ENCODE data around the gene MINDY4B. TPM values are rescaled to one million over a fixed set of nuclear protein-coding genes. Genes with fewer than 3 reads are reported as not detected.

The MINDY4B gene
- not detected in 2 replicates for total RNA-seq
- long read RNA-seq = 0 reads

GRCh38 chr3:150905339-150905738 is at the start of gene MINDY4B:
TSS of gene MINDY4B (minus strand) at chr3:150905439. CDS start at chr3:150905439, 0 bp downstream.
- TF ChIP-seq, protein P1, sequence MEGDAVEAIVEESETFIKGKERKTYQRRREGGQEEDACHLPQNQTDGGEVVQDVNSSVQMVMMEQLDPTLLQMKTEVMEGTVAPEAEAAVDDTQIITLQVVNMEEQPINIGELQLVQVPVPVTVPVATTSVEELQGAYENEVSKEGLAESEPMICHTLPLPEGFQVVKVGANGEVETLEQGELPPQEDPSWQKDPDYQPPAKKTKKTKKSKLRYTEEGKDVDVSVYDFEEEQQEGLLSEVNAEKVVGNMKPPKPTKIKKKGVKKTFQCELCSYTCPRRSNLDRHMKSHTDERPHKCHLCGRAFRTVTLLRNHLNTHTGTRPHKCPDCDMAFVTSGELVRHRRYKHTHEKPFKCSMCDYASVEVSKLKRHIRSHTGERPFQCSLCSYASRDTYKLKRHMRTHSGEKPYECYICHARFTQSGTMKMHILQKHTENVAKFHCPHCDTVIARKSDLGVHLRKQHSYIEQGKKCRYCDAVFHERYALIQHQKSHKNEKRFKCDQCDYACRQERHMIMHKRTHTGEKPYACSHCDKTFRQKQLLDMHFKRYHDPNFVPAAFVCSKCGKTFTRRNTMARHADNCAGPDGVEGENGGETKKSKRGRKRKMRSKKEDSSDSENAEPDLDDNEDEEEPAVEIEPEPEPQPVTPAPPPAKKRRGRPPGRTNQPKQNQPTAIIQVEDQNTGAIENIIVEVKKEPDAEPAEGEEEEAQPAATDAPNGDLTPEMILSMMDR (conservative IDR thresholded peaks at IDR 0.05) = no peak
- no peak for DNase-seq (ENCODE audit: low read depth, low spot score)
- Mint-ChIP-seq H3K9me3 (no peaks in the 10 kb centered on the region), H3K4me3 (no peak within 1 kb of the TSS), H3K27me3 (ENCODE audit: low read depth) (peaks cover 4% of the 10 kb centered on the region), H3K27ac (ENCODE audit: unreplicated experiment) (no peak within 1 kb of the TSS), H3K4me1 (no peaks in the 10 kb centered on the region), H3K36me3 (ENCODE audit: low read depth) (no peaks in the 10 kb centered on the region)

- TF ChIP-seq, protein P1 (conservative IDR thresholded peaks at IDR 0.05) = no peak
- H3K27me3 Mint-ChIP-seq (ENCODE audit: low read depth) = peaks cover 10% of the 10 kb centered on the region
- H3K27ac Mint-ChIP-seq (ENCODE audit: unreplicated experiment) = no peak overlapping the region
- no peaks in the 10 kb centered on the region for H3K4me1 Mint-ChIP-seq
- H3K36me3 Mint-ChIP-seq (ENCODE audit: low read depth) = no peaks in the 10 kb centered on the region
- no peak for DNase-seq (ENCODE audit: low read depth, low spot score)
- peaks cover 8% of the 10 kb centered on the region for H3K9me3 Mint-ChIP-seq
- H3K4me3 Mint-ChIP-seq = no peak overlapping the region
Observed at GRCh38 chr3:150951923-150952322, 46.7 kb upstream of the MINDY4B start.

DNA sequence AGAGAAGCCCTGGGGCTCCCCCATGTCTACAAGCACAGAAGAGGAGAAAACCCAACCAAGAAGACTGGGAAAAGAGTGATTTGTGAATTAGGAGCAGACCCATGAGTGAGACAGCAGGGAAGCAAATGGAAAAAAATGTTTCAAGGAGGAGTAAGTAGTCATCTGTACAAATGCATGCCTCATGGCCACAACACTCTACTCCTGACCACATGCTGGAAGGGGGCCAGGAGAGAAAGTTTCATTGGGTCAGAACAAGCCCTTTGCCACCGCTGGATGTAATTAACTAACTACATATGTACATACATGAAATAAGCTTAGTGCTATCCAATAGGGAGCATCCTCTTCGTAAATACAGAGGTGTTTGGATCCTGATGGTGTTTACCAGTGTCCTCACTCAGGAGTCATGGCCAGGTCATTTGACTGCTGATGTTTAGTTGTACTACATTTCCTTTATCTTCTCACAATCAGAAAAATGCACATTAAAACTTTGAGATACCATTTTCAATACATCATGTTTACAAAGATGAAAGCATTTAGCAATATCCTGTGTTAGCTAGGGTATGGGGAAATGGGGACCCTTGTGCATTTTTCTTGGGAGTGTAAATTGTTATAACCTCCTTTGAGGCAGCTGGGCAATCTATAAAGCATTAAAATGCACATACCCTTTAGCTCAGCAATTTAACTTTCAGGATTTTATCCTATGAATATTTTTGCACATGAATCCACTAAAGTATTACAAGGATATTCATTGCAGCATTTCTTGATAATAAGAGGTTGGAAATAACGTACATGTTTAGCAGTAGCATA is 40.2 kb upstream of the MINDY4B start:
- TF ChIP-seq, protein P1 (conservative IDR thresholded peaks at IDR 0.05) = no peak
- no peak overlapping the region for H3K4me3 Mint-ChIP-seq
- DNase-seq (ENCODE audit: low read depth, low spot score) = no peak
- no peaks in the 10 kb centered on the region for H3K27me3 Mint-ChIP-seq (ENCODE audit: low read depth)
- no peak overlapping the region for H3K27ac Mint-ChIP-seq (ENCODE audit: unreplicated experiment)
- peaks cover 5% of the 10 kb centered on the region for H3K9me3 Mint-ChIP-seq
- no peaks in the 10 kb centered on the region for H3K36me3 Mint-ChIP-seq (ENCODE audit: low read depth)
- H3K4me1 Mint-ChIP-seq = peaks cover 3% of the 10 kb centered on the region

DNA sequence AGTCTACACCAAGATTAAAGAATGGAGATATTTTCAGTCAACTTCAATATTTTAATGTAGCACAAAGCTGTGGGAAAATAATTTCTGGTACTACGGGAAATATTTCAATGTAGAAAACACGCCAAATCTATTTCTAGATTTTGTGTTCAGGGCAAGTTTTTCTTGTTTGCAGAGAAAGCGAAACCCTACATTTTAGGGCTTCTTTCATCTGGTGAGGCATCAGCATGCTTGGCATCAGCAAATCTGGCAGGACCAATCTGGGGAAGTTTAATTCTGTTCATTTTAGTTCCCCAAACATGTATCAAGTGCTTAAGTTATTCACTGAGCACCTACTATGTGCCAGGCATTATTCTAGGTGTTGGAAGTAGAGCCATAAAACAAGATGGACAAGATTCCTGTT is 37.0 kb upstream of the MINDY4B start:
- H3K27me3 Mint-ChIP-seq (ENCODE audit: low read depth) = no peaks in the 10 kb centered on the region
- no peaks in the 10 kb centered on the region for H3K9me3 Mint-ChIP-seq
- TF ChIP-seq, protein P1 (conservative IDR thresholded peaks at IDR 0.05) = no peak
- no peak for DNase-seq (ENCODE audit: low read depth, low spot score)
- no peak overlapping the region for H3K27ac Mint-ChIP-seq (ENCODE audit: unreplicated experiment)
- H3K4me1 Mint-ChIP-seq = peaks cover 8% of the 10 kb centered on the region
- H3K36me3 Mint-ChIP-seq (ENCODE audit: low read depth) = no peaks in the 10 kb centered on the region
- H3K4me3 Mint-ChIP-seq = no peak overlapping the region

GRCh38 chr3:150936693-150937092 is 31.5 kb upstream of the MINDY4B start:
- Mint-ChIP-seq H3K4me3 (no peak overlapping the region), H3K9me3 (no peaks in the 10 kb centered on the region)

More at GRCh38 chr3:150936693-150937092, 31.5 kb upstream of the MINDY4B start:
- peaks cover 8% of the 10 kb centered on the region for H3K4me1 Mint-ChIP-seq
- DNase-seq (ENCODE audit: low read depth, low spot score) = no peak
- TF ChIP-seq, protein P1 (conservative IDR thresholded peaks at IDR 0.05) = no peak
- H3K27me3 Mint-ChIP-seq (ENCODE audit: low read depth) = peaks cover 6% of the 10 kb centered on the region
- H3K27ac Mint-ChIP-seq (ENCODE audit: unreplicated experiment) = no peak overlapping the region
- H3K36me3 Mint-ChIP-seq (ENCODE audit: low read depth) = no peaks in the 10 kb centered on the region

Data from neural crest cell (in vitro differentiated cells).